ENCODE data around the gene GPR52.
"Not testable (repeated sequence)": the region's sequence is repeated elsewhere in the genome, so short reads cannot be mapped to it uniquely, and the experiment has no call there.

The GPR52 gene

DNA sequence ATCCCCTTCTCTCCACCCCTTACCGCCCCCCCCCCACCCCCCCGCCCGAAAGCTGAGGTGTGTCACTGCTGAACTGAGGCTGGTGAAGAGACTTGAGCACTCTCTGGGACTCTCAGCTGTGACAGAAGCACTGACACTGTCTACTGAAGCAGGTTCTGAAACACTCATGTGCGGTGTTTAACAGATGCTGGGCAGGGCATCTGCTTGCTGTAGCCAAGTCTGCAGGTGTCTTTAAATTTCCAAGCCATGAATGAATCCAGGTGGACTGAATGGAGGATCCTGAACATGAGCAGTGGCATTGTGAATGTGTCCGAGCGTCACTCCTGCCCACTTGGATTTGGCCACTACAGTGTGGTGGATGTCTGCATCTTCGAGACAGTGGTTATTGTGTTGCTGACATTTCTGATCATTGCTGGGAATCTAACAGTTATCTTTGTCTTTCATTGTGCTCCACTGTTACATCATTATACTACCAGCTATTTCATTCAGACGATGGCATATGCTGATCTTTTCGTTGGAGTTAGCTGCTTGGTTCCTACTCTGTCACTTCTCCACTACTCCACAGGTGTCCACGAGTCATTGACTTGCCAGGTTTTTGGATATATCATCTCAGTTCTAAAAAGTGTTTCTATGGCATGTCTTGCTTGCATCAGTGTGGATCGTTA, at the start of gene GPR52:
Gene GPR52, plus strand, starts transcription at position 99 of the 665 bp plus-strand sequence. Its CDS starts 148 bp downstream, at position 247.
- DNase-seq (ENCODE audit: low read depth): no peak

DNA sequence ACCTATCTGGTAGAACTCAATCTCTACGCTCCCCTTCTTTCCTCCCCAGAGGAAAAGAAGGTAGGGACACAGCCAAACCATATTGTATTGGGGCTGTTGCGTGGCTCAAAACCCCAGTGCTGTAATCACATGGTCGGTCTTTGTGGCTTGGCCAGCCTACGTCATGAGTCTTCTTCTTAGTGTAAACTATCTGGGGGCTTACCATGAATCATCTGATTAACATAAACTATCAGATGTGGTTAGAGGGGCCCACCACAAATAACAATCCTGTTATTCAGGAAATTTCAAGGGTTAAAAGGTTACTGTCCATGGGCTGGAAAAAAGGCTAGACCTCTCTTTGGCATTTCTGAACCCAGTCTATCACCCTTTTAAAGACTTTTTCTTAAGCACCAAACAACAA, 49.5 kb upstream of the GPR52 start:
- no peak for DNase-seq (ENCODE audit: low read depth)

GRCh38 chr1:174399211-174399610, 48.6 kb upstream of the GPR52 start:
- DNase-seq (ENCODE audit: low read depth): no peak

GRCh38 chr1:174401075-174401474, 46.7 kb upstream of the GPR52 start:
- DNase-seq (ENCODE audit: low read depth): no peak

- no peak for DNase-seq (ENCODE audit: low read depth)
Observed at GRCh38 chr1:174405219-174405618, 42.5 kb upstream of the GPR52 start.

GRCh38 chr1:174406421-174406820, 41.3 kb upstream of the GPR52 start:
- DNase-seq (ENCODE audit: low read depth): no peak

DNA sequence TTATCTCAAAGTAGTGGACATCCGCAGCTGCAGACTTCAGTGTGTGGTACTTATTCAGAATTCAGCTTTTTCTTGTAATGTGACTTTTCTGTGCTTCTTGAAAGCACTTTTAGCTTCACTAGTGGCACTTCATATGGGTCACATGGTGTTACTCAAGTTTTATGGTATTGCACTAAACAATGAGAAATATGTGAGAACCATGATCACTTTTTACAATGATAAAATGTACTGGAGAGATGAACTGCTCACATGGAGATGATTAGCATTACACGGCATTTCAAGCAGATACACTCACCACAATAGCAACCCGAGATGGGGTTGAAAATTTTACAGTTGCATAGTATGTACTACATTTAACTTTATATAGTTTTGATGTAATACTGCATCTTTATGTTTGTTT, 40.1 kb upstream of the GPR52 start:
- no peak for DNase-seq (ENCODE audit: low read depth)

GRCh38 chr1:174408146-174408545, 39.6 kb upstream of the GPR52 start:
- no peak for DNase-seq (ENCODE audit: low read depth)

DNA sequence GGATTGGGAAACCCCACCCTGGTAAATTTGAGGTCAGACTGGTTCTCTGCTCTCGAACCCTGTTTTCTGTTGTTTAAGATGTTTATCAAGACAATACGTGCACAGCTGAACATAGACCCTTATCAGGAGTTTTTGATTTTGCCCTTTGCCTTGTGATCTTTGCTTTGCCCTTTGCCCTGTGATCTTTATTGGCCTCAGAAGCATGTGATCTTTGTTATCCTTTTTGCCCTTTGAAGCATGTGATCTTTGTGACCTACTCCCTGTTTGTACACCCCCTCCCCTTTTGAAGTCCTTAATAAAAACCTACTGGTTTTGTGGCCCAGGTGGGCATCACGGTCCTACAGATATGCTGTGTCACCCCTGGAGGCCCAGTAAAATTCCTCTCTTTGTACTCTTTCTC, 38.0 kb upstream of the GPR52 start:
- DNase-seq (ENCODE audit: low read depth): not testable (repeated sequence)

DNA sequence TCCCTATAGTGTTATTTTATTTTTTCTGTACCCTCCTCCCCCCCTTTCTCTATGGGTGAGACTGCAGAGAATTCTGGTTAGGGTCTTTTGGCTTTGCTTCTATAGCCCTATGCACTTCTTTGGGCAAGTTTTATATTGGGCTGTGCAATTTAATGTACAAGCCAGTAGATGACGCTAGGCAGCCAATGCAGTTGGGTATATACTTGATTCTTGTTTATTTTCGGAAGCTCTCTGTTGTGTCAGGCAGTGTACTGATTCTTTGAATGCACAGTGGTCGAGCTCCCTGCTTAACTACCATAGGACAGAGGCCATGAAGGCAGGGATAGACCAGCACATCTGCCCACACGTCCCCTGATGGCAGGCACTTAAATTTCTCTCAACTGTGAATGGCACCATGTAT, 34.1 kb upstream of the GPR52 start:
- DNase-seq (ENCODE audit: low read depth): no peak

GRCh38 chr1:174414203-174414602, 33.6 kb upstream of the GPR52 start:
- DNase-seq (ENCODE audit: low read depth): no peak

DNA sequence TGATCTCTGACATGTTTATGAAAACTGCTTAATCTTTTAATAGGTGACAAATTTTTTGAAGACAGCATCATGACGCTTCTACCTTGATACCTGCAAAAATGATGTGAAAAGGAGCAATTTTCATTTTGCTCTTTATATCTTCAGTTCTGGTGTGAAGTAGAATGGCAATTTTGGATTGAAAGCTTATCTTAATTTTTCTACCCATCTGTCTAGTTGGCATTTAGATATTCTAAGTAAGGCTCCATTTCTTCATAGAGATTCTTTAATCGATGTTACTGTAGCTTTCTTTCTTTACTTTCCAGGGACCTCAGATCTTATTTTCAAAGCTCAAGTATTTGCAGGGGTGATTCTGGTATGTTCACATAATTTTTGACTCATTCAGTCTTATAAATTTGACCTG, 32.3 kb upstream of the GPR52 start:
- DNase-seq (ENCODE audit: low read depth): no peak

- no peak for DNase-seq (ENCODE audit: low read depth)
Observed at GRCh38 chr1:174417921-174418320, 29.8 kb upstream of the GPR52 start.

- DNase-seq (ENCODE audit: low read depth): no peak
Observed at GRCh38 chr1:174425121-174425520, 22.6 kb upstream of the GPR52 start.

DNA sequence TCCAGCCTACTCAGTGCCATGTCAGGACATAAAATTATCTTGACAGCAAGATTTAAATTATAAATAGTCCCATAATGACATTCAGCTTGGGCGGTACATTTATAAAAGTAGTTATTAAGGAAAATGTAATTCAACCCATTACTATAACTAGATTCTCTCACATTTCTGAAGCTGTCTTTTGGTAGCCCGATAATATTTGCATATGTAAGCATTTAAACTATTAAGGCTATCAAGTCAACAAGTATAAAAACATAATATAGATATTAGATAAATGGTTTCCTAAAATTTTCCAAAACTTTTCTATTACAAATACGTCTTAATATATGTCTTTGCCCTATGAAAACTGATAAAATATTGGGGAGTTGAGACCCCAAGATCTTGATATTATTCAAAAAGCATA, 21.6 kb upstream of the GPR52 start:
- DNase-seq (ENCODE audit: low read depth): no peak

DNA sequence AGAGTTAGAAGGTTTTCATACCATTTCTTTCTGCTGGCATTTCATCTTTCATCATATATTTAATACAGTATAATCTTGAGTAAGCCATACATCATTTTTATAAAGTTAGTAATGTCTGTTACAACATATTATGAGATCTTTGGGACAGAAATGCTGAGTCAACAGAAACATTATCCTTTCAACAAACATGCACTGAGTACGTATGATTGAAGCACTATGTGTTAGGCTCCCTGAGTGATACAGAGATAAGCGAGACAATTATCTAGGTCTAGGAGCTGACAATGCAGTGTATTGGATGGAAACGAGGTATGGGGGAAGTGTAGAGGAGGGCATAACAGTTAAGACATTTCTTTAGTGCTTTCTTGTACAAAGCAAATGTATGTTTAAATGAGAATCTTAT, 19.7 kb upstream of the GPR52 start:
- DNase-seq (ENCODE audit: low read depth): no peak

DNA sequence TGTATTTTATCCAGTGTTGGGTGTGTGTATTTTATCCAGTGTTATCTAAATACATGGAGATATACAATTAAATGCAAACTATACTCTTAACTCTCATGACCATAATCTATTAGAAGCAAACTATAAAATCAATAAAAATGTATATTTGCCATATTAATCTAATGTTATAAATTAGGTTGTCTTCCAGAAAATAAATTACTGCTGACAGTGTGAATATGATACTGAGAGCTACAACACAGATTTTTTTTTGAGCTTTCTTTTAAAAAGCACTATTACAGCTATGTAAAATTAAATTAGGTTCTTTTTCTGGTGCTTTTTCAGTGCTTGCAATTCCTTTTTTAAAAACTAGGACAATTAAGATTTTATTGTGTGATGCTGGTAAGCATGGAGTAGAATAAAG, 19.0 kb upstream of the GPR52 start:
- DNase-seq (ENCODE audit: low read depth): no peak

- DNase-seq (ENCODE audit: low read depth): no peak
Observed at GRCh38 chr1:174433451-174433850, 14.3 kb upstream of the GPR52 start.

DNA sequence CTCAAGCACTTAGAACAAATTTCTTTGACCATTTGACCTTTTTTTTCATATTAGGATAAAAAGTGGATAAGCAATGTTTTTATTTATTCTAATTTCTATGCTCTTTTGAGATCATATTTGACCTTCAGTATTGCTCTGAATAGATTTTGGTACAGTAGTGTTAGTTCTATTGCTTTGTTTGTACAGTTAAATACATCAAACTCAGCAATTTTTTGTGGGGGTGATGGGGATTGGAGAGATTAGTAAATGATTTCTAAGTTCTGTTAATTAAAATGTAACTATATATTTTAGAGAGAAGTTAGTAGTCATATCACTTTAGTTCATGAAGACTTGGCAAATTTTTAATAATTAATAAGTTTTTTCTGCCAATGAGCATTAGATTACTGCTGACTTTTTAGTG, 2.4 kb upstream of the GPR52 start:
- no peak for DNase-seq (ENCODE audit: low read depth)

- no peak for DNase-seq (ENCODE audit: low read depth)
Observed at GRCh38 chr1:174445817-174446216, 1.9 kb upstream of the GPR52 start.

- DNase-seq (ENCODE audit: low read depth): no peak
Observed at GRCh38 chr1:174448531-174448883, 743 bp downstream of the GPR52 start.

DNA sequence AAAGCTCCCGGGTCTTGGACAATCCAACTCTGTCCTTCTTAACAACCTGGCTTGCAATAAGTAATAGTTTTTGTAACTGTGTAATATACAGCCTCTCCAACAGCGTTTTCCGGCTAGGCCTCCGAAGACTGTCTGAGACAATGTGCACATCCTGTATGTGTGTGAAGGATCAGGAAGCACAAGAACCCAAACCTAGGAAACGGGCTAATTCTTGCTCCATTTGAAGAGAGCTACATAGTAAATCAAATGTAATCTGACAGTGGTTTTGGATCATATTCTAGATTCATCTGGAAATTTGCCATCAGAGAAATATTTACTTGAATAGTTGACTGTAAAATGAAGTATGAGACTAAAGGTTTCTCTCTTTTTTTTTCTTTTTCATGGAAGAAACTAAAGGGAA, 1.2 kb downstream of the GPR52 start:
- DNase-seq (ENCODE audit: low read depth): no peak

DNA sequence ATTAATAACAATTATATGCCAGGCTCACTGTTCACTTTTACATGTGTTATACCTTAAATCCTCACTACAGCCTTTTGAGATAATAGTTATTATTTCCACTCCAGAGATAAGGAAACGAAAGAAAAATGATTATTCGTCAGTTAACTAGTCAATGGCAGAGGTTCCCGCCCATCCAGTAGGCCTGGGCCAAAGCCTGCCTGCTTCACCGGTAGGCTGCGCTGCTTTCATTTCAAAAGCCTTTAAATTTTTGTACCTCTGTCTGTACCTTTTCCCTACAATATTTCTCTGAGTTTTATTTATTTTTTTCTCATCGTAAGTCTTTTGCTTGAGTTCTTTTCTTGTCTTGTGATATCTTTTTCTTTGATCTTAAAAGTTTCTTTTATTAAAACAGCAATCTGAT, 3.6 kb downstream of the GPR52 start:
- no peak for DNase-seq (ENCODE audit: low read depth)

GRCh38 chr1:174465855-174466254, 18.1 kb downstream of the GPR52 start:
- DNase-seq (ENCODE audit: low read depth): no peak

DNA sequence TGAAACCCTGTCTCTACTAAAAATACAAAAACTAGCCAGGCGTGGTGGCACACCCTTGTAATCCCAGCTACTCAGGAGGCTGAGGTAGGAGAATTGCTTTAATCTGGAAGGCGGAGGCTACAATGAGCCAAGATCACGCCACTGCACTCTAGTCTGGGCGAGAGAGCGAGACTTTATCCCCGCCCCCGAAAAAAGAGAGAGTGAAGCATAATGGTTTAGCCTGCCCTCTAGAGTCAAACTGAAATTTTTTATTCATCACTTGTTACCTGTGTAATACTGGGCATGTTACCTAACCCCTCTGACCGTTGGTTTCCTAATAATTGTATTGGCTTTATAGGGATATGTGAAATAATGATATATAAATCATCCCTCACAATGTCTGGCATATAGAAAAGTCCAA, 18.8 kb downstream of the GPR52 start:
- no peak for DNase-seq (ENCODE audit: low read depth)
